ENCODE data around the gene LARP6. TPM values are rescaled to one million over a fixed set of nuclear protein-coding genes. Genes with fewer than 3 reads are reported as not detected.

LARP6 gene
- total and polyA plus RNA-seq, 2 of the 4 experiments (the other 2 are of a cell fraction) = 36.4 to 135 TPM

DNA sequence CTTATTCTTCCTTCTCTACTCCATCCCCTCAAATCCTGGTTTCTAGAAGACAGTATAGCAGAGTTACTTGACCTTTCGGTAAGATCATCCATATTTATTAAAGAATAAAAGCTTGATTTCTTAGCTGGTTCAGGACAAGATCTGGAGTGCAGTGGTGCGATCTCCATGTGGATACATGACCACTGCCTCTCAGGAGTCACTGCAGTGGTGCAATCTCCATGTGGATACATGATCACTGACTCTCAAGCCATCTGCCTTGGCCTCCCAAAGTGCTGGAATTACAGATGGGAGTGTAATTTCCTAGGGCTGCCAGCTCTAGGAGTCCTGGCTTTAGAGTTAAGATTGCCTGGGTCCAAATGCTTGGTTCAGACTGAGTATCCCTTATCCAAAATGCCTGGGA is 16.5 kb downstream of the LARP6 start:
- no peak overlapping the region for H3K18ac ChIP-seq (ENCODE audit: low read depth, low read length)
- H2AK5ac ChIP-seq (ENCODE audit: low read depth, low read length) = no peak overlapping the region
- H4K20me1 ChIP-seq (ENCODE audit: insufficient read depth, low read length) = peaks cover 23% of the 10 kb centered on the region; the same call in 1 of the 2 replicates
- no peak overlapping the region for H3K4me2 ChIP-seq (ENCODE audit: low read depth, low read length)
- in situ Hi-C loops (cut with MboI; ENCODE audit: low sequenced_read_pairs) = no loop called here
- ATAC-seq (ENCODE audit: low read depth) = no peak
- no TSS peak for BruUV-seq (replicated peaks)
- no peak overlapping the region for H3K4ac ChIP-seq (ENCODE audit: low read depth, low read length)
- no peak overlapping the region for H2BK20ac ChIP-seq (ENCODE audit: low read depth, low read length)
- dilution Hi-C loops (cut with HindIII; ENCODE audit: low sequenced_read_pairs, unreplicated experiment) = no loop called here
- no CpG with 5 or more reads among the region's 2 CpGs for WGBS, 2 experiments (ENCODE audit: extremely low coverage in 2 of 2, insufficient read length in 1 of 2)
- H2BK15ac ChIP-seq (ENCODE audit: low read depth, low read length) = no peak overlapping the region
- no peak for DNase-seq
- H2AK9ac ChIP-seq (replicated peaks; ENCODE audit: low read depth, low read length, poor library complexity) = no peak overlapping the region
- H3K9me3 ChIP-seq (ENCODE audit: control insufficient read depth, insufficient read depth, low read length) = no peaks in the 10 kb centered on the region
- peaks cover 14% of the 10 kb centered on the region for H3K4me1 ChIP-seq (ENCODE audit: control insufficient read depth, insufficient read depth, low read length)
- no peak overlapping the region for H3K23ac ChIP-seq (ENCODE audit: low read depth, low read length)
- intact Hi-C loops (cut with micrococcal nuclease) = no loop called here
- no peak overlapping the region for H3K56ac ChIP-seq (ENCODE audit: extremely low read depth, insufficient read depth, low read length)
- H3K14ac ChIP-seq (replicated peaks; ENCODE audit: low read depth, low read length) = no peak overlapping the region
- H2BK5ac ChIP-seq (ENCODE audit: low read depth, low read length, poor library complexity, severe bottlenecking) = no peak overlapping the region
- peaks cover 28% of the 10 kb centered on the region for H3K36me3 ChIP-seq (ENCODE audit: control insufficient read depth, insufficient read depth, low read length)
- ChIA-PET POLR2A (ENCODE audit: unreplicated experiment) (no interaction called here), CTCF (no interaction called here)
- H3K4me3 ChIP-seq (ENCODE audit: insufficient read depth, low read depth, low read length) = no peak overlapping the region
- no peak overlapping the region for H4K5ac ChIP-seq (ENCODE audit: low read depth, low read length)
- H3K27ac ChIP-seq (ENCODE audit: insufficient read depth, low read length) = no peak overlapping the region
- TF ChIP-seq FOS (IDR thresholded peaks at IDR 0.05; ENCODE audit: low read depth, low read length) = no peak
- no peak for TF ChIP-seq SMC3 (IDR thresholded peaks at IDR 0.05; ENCODE audit: low read depth, low read length)
- TF ChIP-seq, protein P1, sequence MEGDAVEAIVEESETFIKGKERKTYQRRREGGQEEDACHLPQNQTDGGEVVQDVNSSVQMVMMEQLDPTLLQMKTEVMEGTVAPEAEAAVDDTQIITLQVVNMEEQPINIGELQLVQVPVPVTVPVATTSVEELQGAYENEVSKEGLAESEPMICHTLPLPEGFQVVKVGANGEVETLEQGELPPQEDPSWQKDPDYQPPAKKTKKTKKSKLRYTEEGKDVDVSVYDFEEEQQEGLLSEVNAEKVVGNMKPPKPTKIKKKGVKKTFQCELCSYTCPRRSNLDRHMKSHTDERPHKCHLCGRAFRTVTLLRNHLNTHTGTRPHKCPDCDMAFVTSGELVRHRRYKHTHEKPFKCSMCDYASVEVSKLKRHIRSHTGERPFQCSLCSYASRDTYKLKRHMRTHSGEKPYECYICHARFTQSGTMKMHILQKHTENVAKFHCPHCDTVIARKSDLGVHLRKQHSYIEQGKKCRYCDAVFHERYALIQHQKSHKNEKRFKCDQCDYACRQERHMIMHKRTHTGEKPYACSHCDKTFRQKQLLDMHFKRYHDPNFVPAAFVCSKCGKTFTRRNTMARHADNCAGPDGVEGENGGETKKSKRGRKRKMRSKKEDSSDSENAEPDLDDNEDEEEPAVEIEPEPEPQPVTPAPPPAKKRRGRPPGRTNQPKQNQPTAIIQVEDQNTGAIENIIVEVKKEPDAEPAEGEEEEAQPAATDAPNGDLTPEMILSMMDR (conservative IDR thresholded peaks at IDR 0.05; ENCODE audit: low read depth, low read length) = no peak
- no peak for TF ChIP-seq POLR2A (IDR thresholded peaks at IDR 0.05; ENCODE audit: low read depth, low read length)
- TF ChIP-seq MAFK (IDR thresholded peaks at IDR 0.05; ENCODE audit: low read depth, low read length) = no peak
- TF ChIP-seq MXI1 (IDR thresholded peaks at IDR 0.05; ENCODE audit: borderline replicate concordance, low read depth, low read length) = no peak
- no peak for TF ChIP-seq CHD1 (IDR thresholded peaks at IDR 0.05; ENCODE audit: low read depth, low read length)
- no peak for TF ChIP-seq RCOR1 (IDR thresholded peaks at IDR 0.05; ENCODE audit: insufficient replicate concordance, low read length)
- no peak for TF ChIP-seq BHLHE40 (IDR thresholded peaks at IDR 0.05; ENCODE audit: low read depth, low read length)
- TF ChIP-seq CEBPB (IDR thresholded peaks at IDR 0.05; ENCODE audit: low read depth, low read length) = no peak
- TF ChIP-seq, protein P2, sequence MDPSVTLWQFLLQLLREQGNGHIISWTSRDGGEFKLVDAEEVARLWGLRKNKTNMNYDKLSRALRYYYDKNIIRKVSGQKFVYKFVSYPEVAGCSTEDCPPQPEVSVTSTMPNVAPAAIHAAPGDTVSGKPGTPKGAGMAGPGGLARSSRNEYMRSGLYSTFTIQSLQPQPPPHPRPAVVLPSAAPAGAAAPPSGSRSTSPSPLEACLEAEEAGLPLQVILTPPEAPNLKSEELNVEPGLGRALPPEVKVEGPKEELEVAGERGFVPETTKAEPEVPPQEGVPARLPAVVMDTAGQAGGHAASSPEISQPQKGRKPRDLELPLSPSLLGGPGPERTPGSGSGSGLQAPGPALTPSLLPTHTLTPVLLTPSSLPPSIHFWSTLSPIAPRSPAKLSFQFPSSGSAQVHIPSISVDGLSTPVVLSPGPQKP (IDR thresholded peaks at IDR 0.05; ENCODE audit: borderline replicate concordance, low read depth, low read length) = no peak
- TF ChIP-seq, protein P3, sequence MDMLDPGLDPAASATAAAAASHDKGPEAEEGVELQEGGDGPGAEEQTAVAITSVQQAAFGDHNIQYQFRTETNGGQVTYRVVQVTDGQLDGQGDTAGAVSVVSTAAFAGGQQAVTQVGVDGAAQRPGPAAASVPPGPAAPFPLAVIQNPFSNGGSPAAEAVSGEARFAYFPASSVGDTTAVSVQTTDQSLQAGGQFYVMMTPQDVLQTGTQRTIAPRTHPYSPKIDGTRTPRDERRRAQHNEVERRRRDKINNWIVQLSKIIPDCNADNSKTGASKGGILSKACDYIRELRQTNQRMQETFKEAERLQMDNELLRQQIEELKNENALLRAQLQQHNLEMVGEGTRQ (IDR thresholded peaks at IDR 0.05; ENCODE audit: low read depth, low read length) = no peak
- H3K9me1 ChIP-seq (ENCODE audit: insufficient read depth, low read length) = peaks cover 20% of the 10 kb centered on the region
- no peak overlapping the region for H4K91ac ChIP-seq (ENCODE audit: insufficient read depth, low read depth, low read length)
- no peak overlapping the region for H4K8ac ChIP-seq (ENCODE audit: low read depth in 2 of 2, low read length in 2 of 2)
- H3K9ac ChIP-seq (ENCODE audit: low read depth, low read length) = no peak overlapping the region
- H3K27me3 ChIP-seq (ENCODE audit: control insufficient read depth, insufficient read depth, low read length) = no peaks in the 10 kb centered on the region
- H3K79me1 ChIP-seq (ENCODE audit: low read depth in 1 of 2, low read length in 2 of 2) = peaks cover 59 to 81% of the 10 kb centered on the region in 2 experiments
- no peak overlapping the region for H2BK120ac ChIP-seq (ENCODE audit: low read depth, low read length)
- H2AFZ ChIP-seq (replicated peaks; ENCODE audit: low read length, poor library complexity) = no peak overlapping the region

Measured in IMR-90 (cell line).